ENCODE measurements around the gene RAC2.

RAC2 gene

DNA sequence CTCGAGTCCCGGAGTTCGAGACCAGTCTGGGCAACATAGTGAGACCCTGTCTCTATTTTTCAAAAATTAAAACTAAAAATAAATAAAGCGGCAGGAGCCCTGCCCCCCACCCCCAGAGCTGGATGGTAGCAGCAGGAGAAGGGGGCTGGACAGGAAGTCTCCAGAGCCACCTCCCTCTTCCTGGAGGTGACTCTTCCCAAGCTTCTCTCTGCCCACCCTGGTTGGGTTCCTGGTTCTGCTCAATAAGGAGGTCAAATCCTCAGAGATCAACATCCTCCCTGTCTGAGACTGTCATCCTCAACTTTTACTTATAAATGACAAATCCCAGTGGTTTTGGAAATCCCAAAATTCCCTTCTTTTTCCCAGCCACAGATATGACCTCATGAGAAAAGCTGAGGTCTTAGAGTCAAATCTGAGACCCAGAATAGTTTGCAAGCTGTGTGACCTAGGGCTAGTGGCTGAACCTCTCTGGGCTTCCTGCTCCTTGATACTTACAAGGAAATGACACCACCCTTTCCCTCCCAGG, 57.0 kb downstream of the RAC2 start:
- Histone ChIP-seq H3K36me3 (ENCODE audit: insufficient read depth) (no peaks in the 10 kb centered on the region), H3K4me1 (ENCODE audit: low read depth, poor library complexity, severe bottlenecking) (no peaks in the 10 kb centered on the region), H3K27ac (no peak overlapping the region), H3K9ac (no peak overlapping the region), H3K4me2 (no peak overlapping the region), H3K4me3 (IDR thresholded peaks at IDR 0.05; ENCODE audit: insufficient read depth, low read depth, low read length) (no peak overlapping the region), H4K20me1 (ENCODE audit: insufficient read depth) (no peaks in the 10 kb centered on the region), H2AFZ (ENCODE audit: low read depth) (no peak overlapping the region), H3K27me3 (ENCODE audit: insufficient read depth, low read depth) (no peaks in the 10 kb centered on the region), H3K79me2 (ENCODE audit: insufficient read depth, low read depth) (no peaks in the 10 kb centered on the region)
- TF ChIP-seq, protein P1, sequence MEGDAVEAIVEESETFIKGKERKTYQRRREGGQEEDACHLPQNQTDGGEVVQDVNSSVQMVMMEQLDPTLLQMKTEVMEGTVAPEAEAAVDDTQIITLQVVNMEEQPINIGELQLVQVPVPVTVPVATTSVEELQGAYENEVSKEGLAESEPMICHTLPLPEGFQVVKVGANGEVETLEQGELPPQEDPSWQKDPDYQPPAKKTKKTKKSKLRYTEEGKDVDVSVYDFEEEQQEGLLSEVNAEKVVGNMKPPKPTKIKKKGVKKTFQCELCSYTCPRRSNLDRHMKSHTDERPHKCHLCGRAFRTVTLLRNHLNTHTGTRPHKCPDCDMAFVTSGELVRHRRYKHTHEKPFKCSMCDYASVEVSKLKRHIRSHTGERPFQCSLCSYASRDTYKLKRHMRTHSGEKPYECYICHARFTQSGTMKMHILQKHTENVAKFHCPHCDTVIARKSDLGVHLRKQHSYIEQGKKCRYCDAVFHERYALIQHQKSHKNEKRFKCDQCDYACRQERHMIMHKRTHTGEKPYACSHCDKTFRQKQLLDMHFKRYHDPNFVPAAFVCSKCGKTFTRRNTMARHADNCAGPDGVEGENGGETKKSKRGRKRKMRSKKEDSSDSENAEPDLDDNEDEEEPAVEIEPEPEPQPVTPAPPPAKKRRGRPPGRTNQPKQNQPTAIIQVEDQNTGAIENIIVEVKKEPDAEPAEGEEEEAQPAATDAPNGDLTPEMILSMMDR (conservative IDR thresholded peaks at IDR 0.05; ENCODE audit: low read depth, low read length) = no peak

DNA sequence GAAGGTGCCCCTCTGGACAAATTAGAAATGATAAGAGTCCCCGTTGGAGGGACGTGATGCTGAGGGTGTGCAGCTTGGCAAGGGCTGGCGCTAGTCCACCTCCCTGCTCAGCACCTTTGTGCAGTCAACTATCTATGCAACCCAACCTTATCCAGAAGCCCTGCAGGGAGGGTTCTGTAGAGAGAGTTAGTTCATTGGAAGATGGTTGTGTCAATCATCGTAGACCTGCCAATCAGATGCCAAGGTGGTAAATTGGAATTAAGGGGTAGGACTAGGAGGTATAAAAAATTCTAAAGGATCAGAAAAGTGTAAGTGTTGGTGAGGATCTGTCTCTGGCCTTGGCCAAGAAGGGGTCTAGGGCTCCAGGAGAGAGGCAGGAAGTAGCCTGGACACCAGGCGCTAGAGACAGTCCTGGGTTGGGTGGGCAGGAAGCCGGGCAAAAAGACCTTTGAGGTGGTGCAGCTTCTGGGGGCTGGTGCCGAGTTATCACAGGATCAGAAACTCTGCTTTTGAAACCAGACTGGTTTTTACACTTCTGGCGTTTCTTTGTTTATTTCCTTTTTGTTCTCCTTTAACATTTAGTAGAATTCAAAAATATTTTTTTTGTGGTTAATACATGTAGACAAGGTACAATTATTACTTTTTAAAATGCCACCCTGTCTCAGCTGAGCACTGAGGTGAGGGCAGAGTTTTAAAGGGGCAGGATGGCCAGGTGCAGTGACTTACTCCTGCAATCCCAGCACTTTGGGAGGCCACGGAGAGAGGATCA, 57.7 kb downstream of the RAC2 start:
- Histone ChIP-seq H3K36me3 (ENCODE audit: insufficient read depth) (no peaks in the 10 kb centered on the region), H3K27me3 (ENCODE audit: insufficient read depth, low read depth) (no peaks in the 10 kb centered on the region), H3K4me3 (IDR thresholded peaks at IDR 0.05; ENCODE audit: insufficient read depth, low read depth, low read length) (no peak overlapping the region), H4K20me1 (ENCODE audit: insufficient read depth) (no peaks in the 10 kb centered on the region), H3K9ac (no peak overlapping the region), H3K4me1 (ENCODE audit: low read depth, poor library complexity, severe bottlenecking) (no peaks in the 10 kb centered on the region), H3K27ac (no peak overlapping the region), H3K79me2 (ENCODE audit: insufficient read depth, low read depth) (no peaks in the 10 kb centered on the region), H3K4me2 (no peak overlapping the region), H2AFZ (ENCODE audit: low read depth) (no peak overlapping the region)
- TF ChIP-seq, protein P1 (conservative IDR thresholded peaks at IDR 0.05; ENCODE audit: low read depth, low read length) = no peak

DNA sequence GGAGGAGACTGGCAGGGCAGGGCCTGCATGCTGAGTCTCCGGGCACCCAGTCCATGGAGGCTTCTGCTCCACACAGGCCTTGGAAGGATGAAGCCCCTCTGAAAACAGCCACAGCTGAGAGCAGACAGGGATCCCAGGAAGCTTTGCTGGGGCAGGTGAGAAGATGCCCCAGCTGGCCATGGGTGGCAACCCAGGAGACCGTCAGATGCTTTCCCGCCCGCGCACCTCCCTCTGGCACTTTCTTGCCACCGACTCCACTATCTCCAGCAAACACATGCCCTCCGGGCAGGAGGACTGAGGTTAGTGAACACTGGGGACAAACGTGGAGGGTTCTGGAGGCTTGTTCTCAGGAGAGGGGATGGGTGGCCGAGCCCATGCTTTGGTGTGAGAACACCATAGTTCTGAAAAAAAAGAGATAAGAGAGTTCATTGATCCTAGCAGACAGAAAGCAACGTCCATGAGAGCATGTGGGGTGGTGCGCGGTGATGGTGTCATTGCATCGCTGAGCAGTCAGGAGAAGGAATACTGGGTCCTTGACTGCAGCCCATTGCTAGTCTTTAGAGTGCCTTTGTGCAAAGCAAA, 58.3 kb downstream of the RAC2 start:
- Histone ChIP-seq H3K4me1 (ENCODE audit: low read depth, poor library complexity, severe bottlenecking) (no peaks in the 10 kb centered on the region), H4K20me1 (ENCODE audit: insufficient read depth) (no peaks in the 10 kb centered on the region), H2AFZ (ENCODE audit: low read depth) (no peak overlapping the region), H3K9ac (no peak overlapping the region), H3K4me3 (IDR thresholded peaks at IDR 0.05; ENCODE audit: insufficient read depth, low read depth, low read length) (no peak overlapping the region), H3K79me2 (ENCODE audit: insufficient read depth, low read depth) (no peaks in the 10 kb centered on the region), H3K36me3 (ENCODE audit: insufficient read depth) (no peaks in the 10 kb centered on the region), H3K4me2 (no peak overlapping the region), H3K27me3 (ENCODE audit: insufficient read depth, low read depth) (no peaks in the 10 kb centered on the region), H3K27ac (no peak overlapping the region)
- TF ChIP-seq, protein P1 (conservative IDR thresholded peaks at IDR 0.05; ENCODE audit: low read depth, low read length) = no peak

DNA sequence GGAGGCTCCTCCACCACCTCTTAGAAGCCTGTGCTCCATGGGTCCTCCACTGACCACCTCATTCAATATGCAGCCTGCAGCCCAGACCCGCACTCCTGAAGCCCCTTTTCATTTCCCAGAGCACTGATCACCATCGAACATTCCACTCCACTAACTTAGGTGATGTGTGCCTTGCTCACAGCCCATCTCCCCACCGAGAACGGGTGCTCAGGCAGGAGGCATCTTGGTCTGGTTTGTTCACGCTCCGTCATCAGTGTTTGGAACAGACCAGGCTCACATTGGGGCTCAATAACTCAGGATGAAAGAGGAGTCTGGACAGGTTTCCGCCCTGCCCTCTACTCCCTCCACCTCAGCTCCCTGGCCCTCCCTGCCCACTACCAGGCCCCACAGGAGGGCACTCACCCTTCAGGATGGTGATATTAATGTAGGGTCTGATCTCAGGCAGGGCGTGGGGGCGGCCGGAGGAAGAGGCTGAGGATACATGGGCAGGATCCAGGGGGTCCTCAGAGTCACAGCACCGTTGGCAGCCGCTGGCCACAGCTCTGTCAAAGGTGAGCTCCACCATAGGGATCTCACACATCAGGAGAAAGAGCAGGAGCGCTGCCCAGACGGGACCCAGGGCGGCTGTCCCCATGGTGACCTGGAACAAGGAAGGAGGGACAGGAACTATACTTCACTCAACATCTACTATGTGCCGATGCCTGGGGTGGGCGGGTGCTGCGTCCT, 59.1 kb downstream of the RAC2 start:
- no peaks in the 10 kb centered on the region for H3K4me1 ChIP-seq (ENCODE audit: low read depth, poor library complexity, severe bottlenecking)
- no peak overlapping the region for H2AFZ ChIP-seq (ENCODE audit: low read depth)
- H3K36me3 ChIP-seq (ENCODE audit: insufficient read depth) = no peaks in the 10 kb centered on the region
- H3K4me2 ChIP-seq = no peak overlapping the region
- no peaks in the 10 kb centered on the region for H3K27me3 ChIP-seq (ENCODE audit: insufficient read depth, low read depth)
- no peak overlapping the region for H3K4me3 ChIP-seq (IDR thresholded peaks at IDR 0.05; ENCODE audit: insufficient read depth, low read depth, low read length)
- H4K20me1 ChIP-seq (ENCODE audit: insufficient read depth) = no peaks in the 10 kb centered on the region
- TF ChIP-seq, protein P1 (conservative IDR thresholded peaks at IDR 0.05; ENCODE audit: low read depth, low read length) = no peak
- no peak overlapping the region for H3K9ac ChIP-seq
- H3K27ac ChIP-seq = no peak overlapping the region
- H3K79me2 ChIP-seq (ENCODE audit: insufficient read depth, low read depth) = no peaks in the 10 kb centered on the region

Data from KMS-11 (cell line).